GM21786 (cell line): Measurements from ENCODE around the gene TRIM47.
"Not testable (repeated sequence)": the region's sequence is repeated elsewhere in the genome, so short reads cannot be mapped to it uniquely, and the experiment has no call there.

Experiments used
- ATAC-seq: cut with Tn5 transposase; IDR thresholded peaks from one replicate; pipeline ENCODE4 v1.9.1; 2021; ENCODE audit not compliant: unreplicated experiment

Gene TRIM47

GRCh38 chr17:75892556-75893224, 14.3 kb upstream of the TRIM47 start:
- no peak for ATAC-seq

DNA sequence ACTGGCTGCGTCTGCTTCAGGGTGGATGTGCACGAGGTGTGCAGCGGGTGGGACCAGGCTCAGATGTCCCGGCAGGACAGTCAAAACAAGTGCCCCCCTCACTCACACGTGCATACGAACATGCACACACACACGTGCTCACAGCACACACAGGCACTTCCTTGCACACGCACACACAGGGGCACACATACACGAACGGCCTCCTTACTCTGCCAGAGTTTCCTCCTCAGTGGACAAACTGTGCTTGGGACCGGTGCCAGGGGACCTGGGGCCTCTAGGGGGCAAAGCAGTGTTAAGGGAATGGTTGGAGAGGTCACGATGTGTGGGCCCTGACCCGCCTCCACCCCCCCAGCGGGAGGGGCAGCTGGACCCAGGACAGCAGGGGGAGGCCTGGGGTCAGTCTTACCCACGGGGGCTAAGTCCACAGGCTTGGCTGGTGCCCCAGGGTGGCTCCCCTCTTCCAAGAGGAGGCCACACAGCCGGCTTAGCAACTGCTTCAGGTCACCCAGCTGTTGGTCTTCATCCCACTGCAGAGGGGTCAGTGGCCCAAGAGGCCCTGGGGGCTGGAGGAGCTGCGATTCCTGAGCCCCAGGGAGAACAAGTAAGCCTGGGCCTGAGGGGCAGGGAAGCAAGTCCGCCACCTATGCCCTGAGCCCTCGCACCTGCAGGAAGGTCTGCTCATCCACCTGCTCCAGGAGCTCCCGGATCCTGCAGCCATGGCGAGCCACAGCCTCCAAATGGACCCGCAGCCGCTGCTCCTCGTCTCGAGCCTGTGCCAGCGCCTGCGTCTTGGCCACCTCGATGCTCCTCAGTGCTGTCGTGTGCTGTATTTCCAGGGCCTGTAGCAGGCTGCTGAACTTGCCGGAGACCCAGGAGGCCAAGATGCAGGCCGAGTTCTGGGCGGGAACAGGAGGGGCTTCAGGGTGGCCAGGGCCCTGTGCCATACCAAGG, 13.5 kb upstream of the TRIM47 start:
- ATAC-seq = no peak

- ATAC-seq = no peak
Observed at GRCh38 chr17:75891022-75891604, 12.7 kb upstream of the TRIM47 start.

GRCh38 chr17:75889454-75889853, 11.1 kb upstream of the TRIM47 start:
- ATAC-seq = no peak

DNA sequence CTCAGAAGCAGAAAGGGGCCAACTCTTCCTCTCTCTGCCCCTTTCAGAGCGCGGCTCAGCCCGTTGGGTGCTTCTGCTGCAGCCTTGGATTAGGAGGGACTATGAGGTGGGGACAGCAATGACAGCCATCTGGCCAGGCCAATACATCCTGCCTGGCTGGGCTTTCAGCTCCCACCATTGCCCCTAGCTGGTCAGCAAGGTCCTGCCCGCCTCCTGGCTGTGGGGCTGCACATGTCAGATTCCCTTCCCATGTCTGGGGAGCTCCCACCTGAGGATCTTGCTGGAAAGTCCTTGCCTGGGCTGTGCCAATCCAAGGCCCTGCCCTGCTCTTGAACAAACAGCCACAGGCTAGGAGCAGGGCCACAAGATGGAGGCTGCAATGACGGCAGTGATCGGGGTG, 10.1 kb upstream of the TRIM47 start:
- ATAC-seq = no peak

- not testable (repeated sequence) for ATAC-seq
Observed at GRCh38 chr17:75885860-75886259, 7.5 kb upstream of the TRIM47 start.

DNA sequence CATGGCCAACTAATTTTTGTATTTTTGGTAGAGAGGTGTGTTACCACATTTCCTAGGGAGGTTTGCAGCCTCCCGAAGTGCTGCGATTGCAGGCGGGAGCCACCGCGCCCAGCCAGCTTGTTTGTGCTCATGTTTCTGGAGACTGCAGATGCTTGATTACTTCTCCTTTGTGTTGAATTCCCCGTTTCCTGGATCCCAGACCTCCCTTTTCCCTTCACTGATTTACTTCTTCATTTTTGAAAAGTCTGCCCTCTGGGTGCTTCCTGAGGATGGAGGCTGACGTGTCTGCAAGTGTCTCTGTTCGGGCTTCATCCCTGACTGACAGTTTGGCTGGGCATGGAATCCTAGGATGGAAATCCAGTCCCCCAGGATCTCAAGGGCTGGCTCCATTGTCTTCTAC, 7.0 kb upstream of the TRIM47 start:
- no peak for ATAC-seq

DNA sequence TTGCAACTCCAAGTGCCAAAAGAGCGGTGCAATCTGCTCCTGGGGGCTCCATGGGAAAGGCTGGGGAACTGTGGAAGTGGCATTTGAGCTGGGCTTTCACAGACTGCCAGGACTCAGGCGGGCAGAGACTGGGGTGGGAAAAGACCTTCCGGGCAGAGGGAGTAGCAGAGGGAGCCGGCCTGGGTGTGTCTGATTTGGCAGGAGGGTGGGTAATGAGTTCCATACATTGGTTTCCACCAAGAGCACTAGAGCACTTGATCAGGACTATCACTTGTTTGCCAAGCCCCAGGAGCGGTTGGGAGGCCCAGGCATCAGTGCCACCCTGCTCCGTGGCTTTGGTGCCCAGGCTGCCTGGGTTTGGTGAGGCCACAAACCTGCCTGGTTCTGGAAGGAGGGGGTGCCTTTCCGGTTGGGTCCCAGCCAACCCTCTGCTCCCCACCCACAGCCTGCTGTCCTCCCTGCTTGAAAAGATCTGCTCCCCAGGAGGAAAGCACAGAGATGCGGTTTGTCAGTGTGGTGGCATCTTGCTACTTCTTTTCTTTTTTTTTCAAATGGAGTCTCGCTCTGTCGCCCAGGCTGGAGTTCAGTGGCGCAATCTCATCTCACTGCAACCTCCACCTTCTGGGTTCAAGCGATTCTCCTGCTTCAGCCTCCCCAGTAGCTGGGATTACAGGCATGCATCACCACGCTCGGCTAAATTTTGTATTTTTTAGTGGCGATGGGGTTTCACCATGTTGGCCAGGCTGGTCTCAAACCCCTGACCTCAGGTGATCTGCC, 3.5 kb upstream of the TRIM47 start:
- ATAC-seq = no peak

- no peak for ATAC-seq
Observed at GRCh38 chr17:75880266-75880665, 1.9 kb upstream of the TRIM47 start.

GRCh38 chr17:75877752-75878173, 618 bp downstream of the TRIM47 start:
- ATAC-seq = no peak

GRCh38 chr17:75876938-75877751, 1.2 kb downstream of the TRIM47 start:
- ATAC-seq = no peak

DNA sequence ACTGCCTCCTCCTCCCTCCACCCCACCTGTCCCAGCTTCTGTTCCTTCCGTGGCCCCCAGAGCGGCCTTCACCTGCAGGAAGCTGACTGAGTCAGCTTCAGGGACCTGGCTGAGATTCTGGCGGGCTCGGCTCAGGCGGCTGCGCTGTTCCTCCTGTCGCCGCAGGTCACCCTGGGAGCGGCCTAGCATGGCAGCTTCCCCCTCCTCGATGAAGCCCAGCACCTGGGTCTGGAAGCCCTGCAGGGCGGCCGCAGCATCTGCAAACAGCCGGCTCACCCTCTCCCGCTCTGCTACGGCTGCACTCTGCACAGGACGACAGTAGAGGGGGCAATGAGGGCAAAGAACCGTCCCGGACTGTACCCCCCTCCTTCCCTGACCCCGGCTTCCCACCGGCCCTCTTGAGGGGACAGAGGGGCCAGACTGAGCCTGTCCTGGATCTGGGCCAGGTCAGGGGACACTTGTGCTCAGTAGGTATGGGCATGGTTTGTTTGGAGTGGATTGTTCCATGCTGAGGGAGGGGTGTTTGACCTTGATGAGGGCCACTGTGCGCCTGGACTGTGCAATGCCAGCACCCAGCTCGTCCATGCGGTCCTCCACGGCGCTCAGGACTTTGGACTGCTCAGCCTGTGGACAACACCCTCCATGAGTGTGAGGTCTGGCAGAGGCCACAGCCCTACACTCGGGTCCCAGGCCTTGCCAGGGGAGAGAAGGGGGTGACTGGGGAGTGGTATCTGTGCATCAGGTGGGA, 2.0 kb downstream of the TRIM47 start:
- no peak for ATAC-seq

- ATAC-seq = no peak
Observed at GRCh38 chr17:75875940-75876189, 2.5 kb downstream of the TRIM47 start.

DNA sequence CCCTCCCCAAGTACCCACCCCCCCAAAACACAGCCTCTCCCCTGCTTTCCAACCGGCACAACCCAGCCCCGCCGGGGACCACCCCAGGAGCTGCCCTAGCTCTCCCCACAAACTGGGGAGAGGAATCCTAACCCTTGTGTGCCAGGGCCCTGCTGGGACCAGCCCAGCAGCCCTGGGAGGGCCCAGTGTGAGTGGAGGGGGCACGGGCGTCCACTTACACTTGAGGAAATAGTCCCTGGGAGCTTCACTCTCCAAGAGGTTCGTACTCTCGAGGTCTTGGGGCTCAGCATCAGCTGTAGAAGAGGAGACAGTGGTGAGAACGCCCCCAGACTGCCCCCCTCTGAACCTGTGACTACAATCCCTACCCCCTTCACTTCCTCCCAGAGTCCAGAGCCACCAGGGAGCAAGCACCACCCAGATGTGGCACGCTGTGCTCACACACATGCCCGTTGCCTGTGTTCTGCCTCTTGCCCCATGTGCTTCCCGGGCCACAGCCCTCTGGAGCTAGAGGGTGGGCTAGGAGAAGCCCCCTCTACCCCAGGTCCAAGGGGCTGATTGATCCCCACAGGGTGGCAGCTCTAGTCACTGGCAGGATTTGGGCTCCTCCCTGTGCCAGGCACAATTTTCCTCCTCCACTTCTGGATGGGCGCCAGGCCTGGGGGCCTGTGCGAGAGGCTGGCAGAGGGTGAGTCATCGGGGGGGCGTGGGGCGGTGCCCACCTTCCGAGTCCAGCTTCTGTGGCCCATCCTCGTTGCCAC, 3.0 kb downstream of the TRIM47 start:
- no peak for ATAC-seq

DNA sequence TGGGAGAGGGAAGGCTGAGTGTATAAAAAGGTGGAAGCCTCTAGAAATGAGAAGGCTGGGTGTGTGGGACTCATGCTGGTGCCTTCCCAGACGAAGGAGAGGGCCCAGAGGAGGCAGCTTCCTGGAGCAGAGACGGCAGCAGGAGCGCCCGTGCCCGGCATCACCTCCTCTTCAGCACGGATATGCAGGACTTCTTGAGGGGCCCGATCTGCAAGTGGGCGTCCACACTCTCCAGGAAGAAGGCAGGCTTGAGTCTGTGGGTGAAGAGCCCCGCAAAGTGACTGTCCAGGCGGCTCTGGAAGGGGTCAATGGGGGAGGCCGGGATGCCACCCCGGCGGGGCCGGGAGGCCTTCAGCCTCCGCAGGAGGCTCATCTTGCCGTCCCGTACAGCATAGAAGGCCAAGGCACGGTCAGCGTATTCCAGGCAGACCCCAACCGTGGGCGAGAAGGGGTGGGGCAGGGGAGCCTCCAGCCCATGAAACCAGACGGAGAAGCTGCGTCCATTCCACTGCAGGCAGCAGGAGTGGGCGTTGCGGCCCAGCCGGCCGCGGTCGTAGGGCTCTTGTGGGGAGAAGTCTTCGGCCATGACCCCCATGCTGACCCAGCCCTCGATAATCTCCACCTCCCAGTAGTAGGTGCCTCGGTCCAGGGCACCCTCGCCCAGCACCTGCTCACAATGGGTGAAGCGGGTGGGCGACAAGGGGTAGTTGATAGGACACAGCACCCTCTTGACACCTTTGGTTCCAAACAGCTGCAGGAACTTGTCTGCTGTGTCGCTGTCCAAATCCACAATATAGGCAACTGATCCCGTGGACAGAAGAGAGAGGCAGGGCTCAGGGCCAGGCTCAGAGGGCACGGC, 3.8 kb downstream of the TRIM47 start:
- no peak for ATAC-seq

- no peak for ATAC-seq
Observed at GRCh38 chr17:75873587-75874322, 4.6 kb downstream of the TRIM47 start.
